ENCODE data around the gene GALNT3.
A peak's percentile ranks its signal among the peaks of the same experiment; 100 is the strongest.

The GALNT3 gene

DNA sequence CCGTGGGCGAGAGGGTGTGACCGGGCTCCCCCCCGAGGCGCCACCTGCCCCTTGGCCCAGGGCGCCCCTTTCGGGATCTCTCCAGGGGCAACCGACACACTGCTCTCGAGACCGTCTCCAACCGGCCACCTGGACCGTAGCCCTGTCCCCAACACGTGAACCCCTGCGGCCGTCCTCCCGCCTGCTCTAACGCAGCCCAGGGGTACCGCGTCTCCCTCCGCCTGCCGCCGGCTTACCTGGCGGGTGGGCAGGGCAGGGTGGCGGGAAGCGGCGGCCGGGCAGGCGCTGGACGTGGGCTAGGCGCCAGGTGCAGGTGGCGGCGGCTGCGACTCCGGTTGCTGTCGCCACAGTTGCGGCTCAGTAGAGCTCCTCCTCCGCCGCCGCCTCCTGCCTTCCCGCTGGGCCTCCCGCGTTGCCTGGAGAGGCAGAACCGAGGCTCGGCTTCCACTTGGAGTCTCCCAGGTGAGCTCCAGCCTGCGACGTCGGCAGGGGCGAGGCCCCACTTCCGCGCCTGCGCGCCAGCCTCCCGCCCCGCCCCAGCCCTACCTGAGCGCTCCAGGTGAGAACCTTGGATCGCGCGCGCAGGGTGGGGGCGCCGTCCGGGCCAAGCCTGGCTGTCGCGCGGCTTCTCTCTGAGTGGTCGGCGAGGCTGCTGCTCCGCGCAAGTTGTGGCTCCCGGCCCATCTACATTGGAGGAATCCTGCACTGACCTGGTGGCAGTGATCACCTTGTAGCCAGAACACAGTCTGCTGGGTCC lies at the start of gene GALNT3:
Gene GALNT3, minus strand, starts transcription at position 469 of the 757 bp plus-strand sequence. CDS start 23,547 bp downstream, outside the sequence.
- DNase-seq = peak; percentile 77

GRCh38 chr2:165843351-165843750 lies 49.3 kb upstream of the GALNT3 start:
- DNase-seq = peak; percentile 90

DNA sequence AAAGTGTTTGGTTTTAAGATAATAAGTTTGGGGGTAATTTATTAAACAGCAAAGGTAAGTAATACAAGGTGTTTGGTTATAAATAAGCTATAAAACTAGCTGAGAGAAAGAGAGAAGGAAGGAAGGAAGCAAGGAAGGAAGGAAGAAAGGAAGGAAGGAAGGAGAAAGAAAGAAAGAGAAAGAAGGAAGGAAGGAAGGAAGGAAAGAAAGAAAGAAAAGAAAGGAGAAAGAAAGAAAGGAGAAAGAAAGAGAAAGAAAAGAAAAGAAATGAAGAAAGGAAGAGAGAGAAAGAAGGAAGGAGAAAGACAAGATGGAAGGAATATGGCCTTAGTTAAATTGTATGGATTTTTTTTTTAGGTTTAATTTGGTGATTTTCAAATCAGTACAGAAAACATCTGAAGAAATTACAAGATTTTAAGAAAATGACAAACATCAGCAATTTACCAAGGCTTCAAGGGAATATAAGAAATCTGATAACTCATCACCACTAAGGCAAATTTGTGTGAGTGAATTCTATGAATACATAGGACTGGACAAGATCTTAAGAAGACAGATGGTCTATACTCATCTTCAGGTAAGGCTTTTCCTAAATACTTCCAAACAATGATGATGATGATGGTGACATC lies 46.4 kb upstream of the GALNT3 start:
- DNase-seq = no peak

DNA sequence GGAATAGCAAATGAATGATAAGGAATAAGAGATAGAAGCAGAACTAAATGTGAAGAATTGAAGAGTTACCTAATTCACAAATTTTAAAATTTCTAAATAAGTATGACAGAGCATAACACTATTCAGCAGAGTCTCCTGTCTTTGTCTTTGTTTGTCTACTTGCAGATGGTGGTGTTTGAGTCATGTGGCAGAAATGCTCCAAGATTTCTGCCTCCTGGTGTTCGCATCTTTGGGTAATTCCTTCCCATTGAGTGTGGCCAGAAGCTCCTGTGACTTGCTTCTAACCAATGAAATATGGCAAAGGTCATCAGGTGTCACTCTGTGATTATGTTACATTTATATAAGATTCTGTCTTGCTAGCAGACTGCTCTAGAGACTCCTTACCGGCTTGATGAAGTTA lies 45.6 kb upstream of the GALNT3 start:
- DNase-seq = no peak

GRCh38 chr2:165837122-165837521 lies 43.1 kb upstream of the GALNT3 start:
- DNase-seq = no peak

GRCh38 chr2:165835363-165835762 lies 41.3 kb upstream of the GALNT3 start:
- DNase-seq = no peak

DNA sequence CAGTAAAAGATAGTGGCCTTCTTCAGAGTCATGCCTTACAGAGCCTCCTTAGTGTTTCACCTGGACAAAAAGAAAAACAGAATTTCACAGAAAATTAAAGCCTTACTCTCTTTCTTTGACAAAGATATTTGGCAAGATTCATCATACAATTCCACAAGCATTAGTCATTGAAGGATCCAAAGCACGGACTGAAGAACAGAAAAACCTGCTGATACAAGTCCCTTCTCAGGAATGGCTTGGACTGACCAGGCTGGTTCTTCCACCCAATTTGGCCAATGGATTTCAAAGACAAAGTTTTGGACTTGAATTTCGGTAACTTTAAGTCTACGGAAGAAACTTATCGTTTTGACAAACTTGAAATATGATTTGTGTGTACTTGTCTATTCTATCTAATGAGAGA lies 39.1 kb upstream of the GALNT3 start:
- DNase-seq = no peak

GRCh38 chr2:165827921-165828276 lies 33.9 kb upstream of the GALNT3 start:
- no peak for DNase-seq

GRCh38 chr2:165827016-165827920 lies 33.2 kb upstream of the GALNT3 start:
- no peak for DNase-seq

- DNase-seq = peak; percentile 95
Measured at GRCh38 chr2:165825041-165825440, 31.0 kb upstream of the GALNT3 start.

DNA sequence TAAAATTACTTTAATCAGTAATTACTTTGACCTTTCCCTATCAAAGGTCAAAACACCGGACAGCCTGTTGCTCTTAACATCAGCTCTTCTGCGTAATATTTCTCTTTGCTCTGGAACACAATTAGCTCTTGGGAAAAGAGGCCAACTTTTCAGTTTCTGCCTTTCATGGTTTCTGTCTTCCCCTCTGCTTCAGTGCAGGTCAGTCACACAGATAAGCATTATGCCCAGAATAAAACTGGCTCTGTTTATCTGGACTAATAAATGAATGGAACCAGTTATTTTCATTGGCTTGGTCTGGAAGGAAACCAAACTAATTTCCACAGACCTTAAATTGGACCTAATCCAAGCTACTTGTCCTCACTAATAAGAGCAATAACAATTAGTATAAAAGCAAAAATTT lies 26.2 kb upstream of the GALNT3 start:
- DNase-seq = no peak

GRCh38 chr2:165818920-165819319 lies 24.9 kb upstream of the GALNT3 start:
- DNase-seq = no peak

GRCh38 chr2:165815299-165816141 lies 21.5 kb upstream of the GALNT3 start:
- DNase-seq = no peak

GRCh38 chr2:165814473-165814872 lies 20.4 kb upstream of the GALNT3 start:
- no peak for DNase-seq

- no peak for DNase-seq
Measured at GRCh38 chr2:165811592-165812370, 17.7 kb upstream of the GALNT3 start.

- no peak for DNase-seq
Measured at GRCh38 chr2:165810418-165810817, 16.4 kb upstream of the GALNT3 start.

- peak; percentile 53 for DNase-seq
Measured at GRCh38 chr2:165804719-165805118, 10.7 kb upstream of the GALNT3 start.

DNA sequence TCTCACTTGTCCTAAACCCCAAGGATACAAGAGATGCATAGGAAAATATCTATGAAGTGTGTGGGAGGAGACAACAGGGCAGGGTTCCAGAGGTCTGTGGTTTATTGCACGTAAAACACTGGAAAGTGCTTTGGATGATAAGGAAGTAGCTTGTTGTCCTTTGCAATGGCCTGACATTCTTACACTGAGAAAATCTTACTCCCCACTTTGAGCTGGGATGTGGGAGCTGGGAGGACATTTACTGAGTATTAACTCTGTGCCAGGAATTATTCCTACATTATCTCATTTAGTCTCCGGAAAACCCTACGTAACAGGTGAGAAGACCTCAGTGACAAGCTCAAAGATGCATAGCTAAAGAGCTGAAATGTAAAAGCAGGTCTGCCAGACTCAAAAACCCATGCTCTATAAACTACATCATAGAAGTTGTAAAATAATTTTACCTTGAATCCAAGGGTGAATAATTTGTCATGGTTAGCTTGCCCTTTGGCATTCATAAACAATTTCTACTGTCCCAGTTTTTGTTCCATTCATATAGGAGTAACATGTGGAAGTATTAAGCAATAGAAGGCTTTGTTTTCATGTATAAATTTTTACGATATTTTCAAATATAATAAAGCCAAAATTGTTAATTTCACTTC lies 9.2 kb upstream of the GALNT3 start:
- no peak for DNase-seq

- no peak for DNase-seq
Measured at GRCh38 chr2:165801176-165801575, 7.1 kb upstream of the GALNT3 start.

- no peak for DNase-seq
Measured at GRCh38 chr2:165796819-165797530, 2.9 kb upstream of the GALNT3 start.

GRCh38 chr2:165796129-165796528 lies 2.1 kb upstream of the GALNT3 start:
- no peak for DNase-seq

Measured in NCI-H2029 treated with DMSO at 0.1 percent for 48 hours (cell line).